Measurements from ENCODE around the gene JUP. TPM values are rescaled to one million over a fixed set of nuclear protein-coding genes. Genes with fewer than 3 reads are reported as not detected.

JUP gene
- total and polyA plus RNA-seq, 2 of the 13 experiments (the other 11 are each of a cell fraction or from before 2014, with no cell fraction given), result 12.1 to 20.6 TPM

- no peak for TF ChIP-seq ZNF549 (CRISPR knock-in tag; IDR thresholded peaks at IDR 0.05)
- 0 out of 2 replicates have a peak, but pooled peaks have one; percentile 39 for TF ChIP-seq ZNF274 (CRISPR knock-in tag; IDR thresholded peaks at IDR 0.05)
- no peak for TF ChIP-seq KAT2B (IDR thresholded peaks at IDR 0.05; ENCODE audit: borderline replicate concordance, low read depth, low read length)
- no peak for TF ChIP-seq ZNF468 (CRISPR knock-in tag; IDR thresholded peaks at IDR 0.05)
- TF ChIP-seq, protein P1, sequence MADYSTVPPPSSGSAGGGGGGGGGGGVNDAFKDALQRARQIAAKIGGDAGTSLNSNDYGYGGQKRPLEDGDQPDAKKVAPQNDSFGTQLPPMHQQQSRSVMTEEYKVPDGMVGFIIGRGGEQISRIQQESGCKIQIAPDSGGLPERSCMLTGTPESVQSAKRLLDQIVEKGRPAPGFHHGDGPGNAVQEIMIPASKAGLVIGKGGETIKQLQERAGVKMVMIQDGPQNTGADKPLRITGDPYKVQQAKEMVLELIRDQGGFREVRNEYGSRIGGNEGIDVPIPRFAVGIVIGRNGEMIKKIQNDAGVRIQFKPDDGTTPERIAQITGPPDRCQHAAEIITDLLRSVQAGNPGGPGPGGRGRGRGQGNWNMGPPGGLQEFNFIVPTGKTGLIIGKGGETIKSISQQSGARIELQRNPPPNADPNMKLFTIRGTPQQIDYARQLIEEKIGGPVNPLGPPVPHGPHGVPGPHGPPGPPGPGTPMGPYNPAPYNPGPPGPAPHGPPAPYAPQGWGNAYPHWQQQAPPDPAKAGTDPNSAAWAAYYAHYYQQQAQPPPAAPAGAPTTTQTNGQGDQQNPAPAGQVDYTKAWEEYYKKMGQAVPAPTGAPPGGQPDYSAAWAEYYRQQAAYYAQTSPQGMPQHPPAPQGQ (CRISPR knock-in tag; IDR thresholded peaks at IDR 0.05; ENCODE audit: borderline replicate concordance), result no peak
- TF ChIP-seq ZNF816 (CRISPR knock-in tag; IDR thresholded peaks at IDR 0.05; ENCODE audit: borderline replicate concordance), result no peak; the same call in 1 of the 2 replicates
- no peak for TF ChIP-seq ATRX (CRISPR knock-in tag; IDR thresholded peaks at IDR 0.05; ENCODE audit: borderline replicate concordance)
- no peak for TF ChIP-seq AKAP8 (CRISPR knock-in tag; IDR thresholded peaks at IDR 0.05)
- TF ChIP-seq, protein P2, sequence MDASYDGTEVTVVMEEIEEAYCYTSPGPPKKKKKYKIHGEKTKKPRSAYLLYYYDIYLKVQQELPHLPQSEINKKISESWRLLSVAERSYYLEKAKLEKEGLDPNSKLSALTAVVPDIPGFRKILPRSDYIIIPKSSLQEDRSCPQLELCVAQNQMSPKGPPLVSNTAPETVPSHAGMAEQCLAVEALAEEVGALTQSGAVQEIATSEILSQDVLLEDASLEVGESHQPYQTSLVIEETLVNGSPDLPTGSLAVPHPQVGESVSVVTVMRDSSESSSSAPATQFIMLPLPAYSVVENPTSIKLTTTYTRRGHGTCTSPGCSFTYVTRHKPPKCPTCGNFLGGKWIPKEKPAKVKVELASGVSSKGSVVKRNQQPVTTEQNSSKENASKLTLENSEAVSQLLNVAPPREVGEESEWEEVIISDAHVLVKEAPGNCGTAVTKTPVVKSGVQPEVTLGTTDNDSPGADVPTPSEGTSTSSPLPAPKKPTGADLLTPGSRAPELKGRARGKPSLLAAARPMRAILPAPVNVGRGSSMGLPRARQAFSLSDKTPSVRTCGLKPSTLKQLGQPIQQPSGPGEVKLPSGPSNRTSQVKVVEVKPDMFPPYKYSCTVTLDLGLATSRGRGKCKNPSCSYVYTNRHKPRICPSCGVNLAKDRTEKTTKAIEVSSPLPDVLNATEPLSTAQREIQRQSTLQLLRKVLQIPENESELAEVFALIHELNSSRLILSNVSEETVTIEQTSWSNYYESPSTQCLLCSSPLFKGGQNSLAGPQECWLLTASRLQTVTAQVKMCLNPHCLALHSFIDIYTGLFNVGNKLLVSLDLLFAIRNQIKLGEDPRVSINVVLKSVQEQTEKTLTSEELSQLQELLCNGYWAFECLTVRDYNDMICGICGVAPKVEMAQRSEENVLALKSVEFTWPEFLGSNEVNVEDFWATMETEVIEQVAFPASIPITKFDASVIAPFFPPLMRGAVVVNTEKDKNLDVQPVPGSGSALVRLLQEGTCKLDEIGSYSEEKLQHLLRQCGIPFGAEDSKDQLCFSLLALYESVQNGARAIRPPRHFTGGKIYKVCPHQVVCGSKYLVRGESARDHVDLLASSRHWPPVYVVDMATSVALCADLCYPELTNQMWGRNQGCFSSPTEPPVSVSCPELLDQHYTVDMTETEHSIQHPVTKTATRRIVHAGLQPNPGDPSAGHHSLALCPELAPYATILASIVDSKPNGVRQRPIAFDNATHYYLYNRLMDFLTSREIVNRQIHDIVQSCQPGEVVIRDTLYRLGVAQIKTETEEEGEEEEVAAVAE (CRISPR knock-in tag; IDR thresholded peaks at IDR 0.05; ENCODE audit: borderline replicate concordance), result no peak
- no peak for TF ChIP-seq NFE2L2 (IDR thresholded peaks at IDR 0.05; ENCODE audit: low read length)
- TF ChIP-seq NR2F1 (CRISPR knock-in tag; IDR thresholded peaks at IDR 0.05), result peak; percentile 89 to 94
- no peak for TF ChIP-seq SATB2 (CRISPR knock-in tag; IDR thresholded peaks at IDR 0.05)
- 0 out of 2 replicates have a peak, but pooled peaks have one; percentile 17 for TF ChIP-seq ZIK1 (CRISPR knock-in tag; IDR thresholded peaks at IDR 0.05; ENCODE audit: borderline replicate concordance, low read depth)
- TF ChIP-seq, protein P3, sequence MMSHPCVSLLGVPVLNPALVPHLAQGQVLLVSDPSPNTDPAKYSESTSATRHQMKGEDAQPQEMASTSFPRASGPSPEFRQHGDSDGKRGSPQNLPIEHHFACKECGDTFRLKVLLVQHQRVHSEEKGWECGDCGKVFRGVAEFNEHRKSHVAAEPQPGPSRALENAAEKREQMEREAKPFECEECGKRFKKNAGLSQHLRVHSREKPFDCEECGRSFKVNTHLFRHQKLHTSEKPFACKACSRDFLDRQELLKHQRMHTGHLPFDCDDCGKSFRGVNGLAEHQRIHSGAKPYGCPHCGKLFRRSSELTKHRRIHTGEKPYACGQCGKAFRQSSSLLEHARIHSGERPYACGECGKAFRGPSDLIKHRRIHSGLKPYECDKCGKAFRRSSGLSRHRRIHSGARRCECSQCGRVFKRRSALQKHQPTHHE (CRISPR knock-in tag; IDR thresholded peaks at IDR 0.05; ENCODE audit: borderline replicate concordance), result no peak
- TF ChIP-seq ZNF333 (CRISPR knock-in tag; IDR thresholded peaks at IDR 0.05; ENCODE audit: borderline replicate concordance), result no peak
- no peak for TF ChIP-seq ZFP62 (CRISPR knock-in tag; IDR thresholded peaks at IDR 0.05)
- TF ChIP-seq ZNF550 (CRISPR knock-in tag; IDR thresholded peaks at IDR 0.05; ENCODE audit: borderline replicate concordance), result no peak
- TF ChIP-seq SNAI1 (CRISPR knock-in tag; IDR thresholded peaks at IDR 0.05; ENCODE audit: borderline replicate concordance), result no peak
- peak; percentile 37; the same call in 1 of the 2 replicates for TF ChIP-seq FOXP4 (CRISPR knock-in tag; IDR thresholded peaks at IDR 0.05)
- TF ChIP-seq ZZZ3 (CRISPR knock-in tag; IDR thresholded peaks at IDR 0.05; ENCODE audit: borderline replicate concordance), result 0 out of 2 replicates have a peak, but pooled peaks have one; percentile 68
Measured at GRCh38 chr17:41772586-41773189, 13.8 kb downstream of the JUP start (continued).
